SU-DHL-6 (cell line): ENCODE data around the gene GPR157.

ENCODE experiments used
- EZH2phosphoT487 ChIP-seq: fragments of 200-600 bp; sonication (generic), shearing (Covaris generic); conservative IDR thresholded peaks from 2 replicates; pipeline ENCODE4 v1.6.1; 2018; ENCODE audit warnings: mild to moderate bottlenecking, antibody characterized with exemption, low read length, moderate library complexity, mixed read lengths
- TF ChIP-seq, protein P1 (sequence below): fragments of 200-600 bp; sonication (generic); IDR thresholded peaks from one replicate; pipeline ENCODE4 v1.5.1; 2017; ENCODE audit warnings: antibody characterized with exemption, mild to moderate bottlenecking, low read length, moderate library complexity; ENCODE audit not compliant: insufficient read depth, poor library complexity, severe bottlenecking

DNA sequence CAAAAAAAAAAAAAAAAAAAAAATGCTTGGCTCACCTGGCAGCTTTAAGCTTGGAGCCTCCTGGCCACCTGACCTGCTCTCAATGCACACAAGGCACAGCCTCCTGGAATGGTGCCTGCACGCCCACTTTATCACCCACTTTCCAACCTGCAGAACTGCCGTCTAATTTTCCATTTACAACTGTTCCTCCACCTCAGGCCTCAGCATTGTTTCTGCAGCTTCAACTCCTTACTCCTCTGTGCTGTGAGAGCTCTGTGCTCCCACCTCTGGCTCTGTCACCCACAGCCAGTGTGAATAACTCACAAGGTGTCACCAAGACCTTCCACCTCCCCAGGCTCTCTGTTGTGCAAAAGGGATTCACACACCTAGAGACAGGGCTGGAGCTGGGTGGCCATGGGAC, 38.7 kb upstream of the GPR157 start:
- TF ChIP-seq, protein P1, sequence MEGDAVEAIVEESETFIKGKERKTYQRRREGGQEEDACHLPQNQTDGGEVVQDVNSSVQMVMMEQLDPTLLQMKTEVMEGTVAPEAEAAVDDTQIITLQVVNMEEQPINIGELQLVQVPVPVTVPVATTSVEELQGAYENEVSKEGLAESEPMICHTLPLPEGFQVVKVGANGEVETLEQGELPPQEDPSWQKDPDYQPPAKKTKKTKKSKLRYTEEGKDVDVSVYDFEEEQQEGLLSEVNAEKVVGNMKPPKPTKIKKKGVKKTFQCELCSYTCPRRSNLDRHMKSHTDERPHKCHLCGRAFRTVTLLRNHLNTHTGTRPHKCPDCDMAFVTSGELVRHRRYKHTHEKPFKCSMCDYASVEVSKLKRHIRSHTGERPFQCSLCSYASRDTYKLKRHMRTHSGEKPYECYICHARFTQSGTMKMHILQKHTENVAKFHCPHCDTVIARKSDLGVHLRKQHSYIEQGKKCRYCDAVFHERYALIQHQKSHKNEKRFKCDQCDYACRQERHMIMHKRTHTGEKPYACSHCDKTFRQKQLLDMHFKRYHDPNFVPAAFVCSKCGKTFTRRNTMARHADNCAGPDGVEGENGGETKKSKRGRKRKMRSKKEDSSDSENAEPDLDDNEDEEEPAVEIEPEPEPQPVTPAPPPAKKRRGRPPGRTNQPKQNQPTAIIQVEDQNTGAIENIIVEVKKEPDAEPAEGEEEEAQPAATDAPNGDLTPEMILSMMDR: no peak
- no peak for TF ChIP-seq EZH2phosphoT487
